ENCODE measurements around the gene PEX10. TPM values are rescaled to one million over a fixed set of nuclear protein-coding genes. Genes with fewer than 3 reads are reported as not detected.

Gene PEX10
- total RNA-seq: 27.9 and 28.8 TPM in 2 replicates

DNA sequence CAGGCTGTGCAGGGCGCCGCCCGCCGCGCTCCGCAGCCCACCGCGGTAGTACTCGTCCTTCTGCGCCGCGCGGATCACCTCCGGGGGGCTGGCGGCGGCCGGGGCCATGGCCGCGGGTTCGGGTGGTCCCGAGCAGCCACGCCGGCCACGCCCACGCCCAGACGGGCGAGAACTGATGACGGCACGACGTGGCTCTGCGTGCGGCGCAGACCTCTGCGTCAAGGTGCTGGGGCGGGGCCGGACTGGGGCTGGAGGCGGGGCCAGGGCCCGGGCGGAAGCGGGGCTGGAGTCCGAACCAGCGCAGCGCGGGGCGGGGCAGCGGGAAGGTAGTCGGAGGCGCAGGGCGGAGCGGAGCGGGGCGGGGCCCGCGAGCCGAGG lies at the start of gene PEX10:
PEX10 (minus strand) TSS at position 170 of the 378 bp plus-strand sequence; CDS start at position 108, 62 bp downstream.

DNA sequence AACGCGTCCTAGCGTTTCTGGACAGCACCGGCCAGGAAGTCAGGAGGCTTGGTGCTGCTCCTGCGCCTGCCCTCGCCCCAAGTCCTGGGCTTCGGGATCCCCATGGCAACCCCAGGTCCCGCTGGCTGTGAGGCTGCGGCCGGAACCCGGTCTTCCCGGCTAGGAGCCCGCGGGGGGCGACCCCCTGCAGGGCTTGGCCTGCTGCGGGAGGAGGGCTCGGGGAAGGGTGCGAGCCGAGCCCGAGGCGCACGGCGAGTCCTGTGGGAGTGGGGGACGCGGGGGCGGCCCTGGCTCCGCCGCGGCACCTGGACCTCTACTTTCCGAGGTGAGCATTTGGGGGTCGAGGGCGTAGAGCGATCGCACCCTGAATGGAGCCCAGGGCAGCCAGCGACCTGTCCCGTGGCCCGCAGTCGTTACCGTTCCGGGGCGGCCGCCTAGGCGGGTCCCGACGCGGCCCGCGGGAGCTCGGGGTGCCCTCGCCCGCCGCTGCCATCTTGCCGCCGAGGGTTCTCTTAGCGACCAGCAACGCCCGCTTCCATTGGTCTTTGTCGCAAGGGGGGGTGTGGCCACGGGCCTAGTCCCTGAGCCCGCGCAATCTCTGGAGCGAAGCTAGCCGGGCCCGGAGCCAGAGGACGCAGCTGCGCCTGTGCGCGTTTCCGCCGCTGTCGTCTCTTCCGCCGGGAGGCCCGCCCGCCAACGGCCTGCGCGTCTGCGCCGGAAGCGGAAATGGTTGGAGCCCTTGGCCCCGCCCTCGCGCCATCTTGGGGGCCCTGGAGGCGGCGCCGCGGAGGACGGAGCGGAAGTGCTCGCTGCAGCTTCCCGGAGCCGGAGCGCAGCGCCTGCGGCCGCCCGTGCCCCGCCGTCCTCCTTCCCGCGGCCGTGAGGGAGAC lies 21.1 kb downstream of the PEX10 start, which contains the start of the genes MORN1 and RER1:
MORN1 (minus strand) TSS at position 514 of the 890 bp plus-strand sequence; CDS start at position 493, 21 bp downstream.
RER1 (plus strand) TSS at position 801 of the 890 bp plus-strand sequence. CDS start 3,950 bp downstream, outside the sequence.

Other genes starting within 250 kb of the PEX10 start
- 8.1 and 13.7 TPM in 2 replicates for gene FAAP20, start 217.8 kb downstream of the PEX10 start, total RNA-seq
- 14.8 and 21.7 TPM in 2 replicates for gene SKI, start 184.2 kb downstream of the PEX10 start, total RNA-seq
- 4.6 and 6.9 TPM in 2 replicates for gene MORN1, start 21.0 kb downstream of the PEX10 start, total RNA-seq
- gene RER1, start 20.7 kb downstream of the PEX10 start, total RNA-seq: 69.5 and 71.7 TPM in 2 replicates
- under 0.01 and 0.09 TPM in 2 replicates for gene PLCH2, start 63.7 kb upstream of the PEX10 start, total RNA-seq
- 20.1 and 26.5 TPM in 2 replicates for gene PANK4, start 114.0 kb upstream of the PEX10 start, total RNA-seq
- 0.47 TPM in 1 of 2 replicates, not detected in the other for gene HES5, start 117.7 kb upstream of the PEX10 start, total RNA-seq
- gene TNFRSF14, start 143.8 kb upstream of the PEX10 start, total RNA-seq: 18.9 and 24.1 TPM in 2 replicates
- gene PRXL2B, start 174.2 kb upstream of the PEX10 start, total RNA-seq: 20.4 and 20.5 TPM in 2 replicates
- 1.3 and 2.9 TPM in 2 replicates for gene MMEL1, start 220.5 kb upstream of the PEX10 start, total RNA-seq